Endothelial cell of umbilical vein (primary cell): ENCODE measurements around the gene MLYCD. TPM values are rescaled to one million over a fixed set of nuclear protein-coding genes. Genes with fewer than 3 reads are reported as not detected.

Experiments used
- BruUV-seq: library from RNA; stranded (reverse); fragments of 400-500 nt; replicated peaks from 2 replicates; lab custom pipeline; 2021; lab: Mats Ljungman, UMichigan
- CTCF ChIA-PET: fragments of 300-600, 350-600 bp; sonication (Branson Sonifier 250); formaldehyde crosslinking; loops from one replicate; lab custom pipeline; 2021; ENCODE audit warnings: antibody characterized with exemption, inconsistent platforms; lab: Charles Lee
- POLR2A ChIA-PET: fragments of 300-600, 350-600 bp; sonication (Branson Sonifier 250); formaldehyde crosslinking; loops from one replicate; lab custom pipeline; 2021; ENCODE audit warnings: antibody characterized with exemption, inconsistent platforms; lab: Charles Lee
- DNase-seq: peaks from one replicate; pipeline ENCODE4 v3.0.0-alpha.2; 2011; ENCODE audit warnings: low read depth, low spot score
- FAIRE-seq: peaks from 2 replicates; lab custom pipeline; 2011; peaks lifted over from hg19 to GRCh38; lab: Jason Lieb, UNC
- H2AFZ ChIP-seq: 2 replicates; pipeline ENCODE4 v1.6.0; 2012; ENCODE audit warnings: low read depth, low read length, control low read depth, inconsistent platforms
- H3K27ac ChIP-seq: 2 replicates; pipeline ENCODE4 v1.5.1; 2011; ENCODE audit warnings: low read depth, mild to moderate bottlenecking, control low read depth, low read length, moderate library complexity; ENCODE audit not compliant: insufficient read depth
- H3K27me3 ChIP-seq, 2 experiments: 2 replicates each; pipeline versions ENCODE4 v1.6.0 to v1.6.1; 2011; ENCODE audit warnings: low read length in 2 of 2, mixed read lengths in 1 of 2; ENCODE audit not compliant: control insufficient read depth in 2 of 2, insufficient read depth in 2 of 2
- H3K36me3 ChIP-seq, 2 experiments: 2 replicates in 1 of 2; 3 replicates in 1 of 2; pipeline ENCODE4 v1.5.1; 2011; ENCODE audit warnings: low read length in 2 of 2, mild to moderate bottlenecking in 1 of 2, moderate library complexity in 1 of 2; ENCODE audit not compliant: control insufficient read depth in 2 of 2, insufficient read depth in 2 of 2; ENCODE audit errors: extremely low read depth in 1 of 2
- H3K4me1 ChIP-seq: 3 replicates; pipeline ENCODE4 v1.5.1; 2011; ENCODE audit warnings: mild to moderate bottlenecking, low read length; ENCODE audit not compliant: control insufficient read depth, insufficient read depth; ENCODE audit errors: extremely low read depth
- H3K4me2 ChIP-seq: 2 replicates; pipeline ENCODE4 v1.6.1; 2011; ENCODE audit warnings: low read length, control low read depth, mixed read lengths; ENCODE audit not compliant: insufficient read depth
- H3K4me3 ChIP-seq, 3 experiments: fragments of 200-600 bp in 1 of 3; sonication (generic), shearing (Covaris generic) in 1 of 3; replicated peaks in 1 of 3; 2 replicates each; pipeline ENCODE4 v1.5.1; 2011 to 2016; ENCODE audit warnings: control low read depth in 3 of 3, low read length in 3 of 3, mild to moderate bottlenecking in 2 of 3, inconsistent platforms in 1 of 3, low read depth in 1 of 3, moderate library complexity in 1 of 3; ENCODE audit not compliant: insufficient read depth in 1 of 3
- H3K79me2 ChIP-seq: 2 replicates; pipeline ENCODE4 v1.6.0; 2012; ENCODE audit warnings: low read length, inconsistent platforms; ENCODE audit not compliant: control insufficient read depth, insufficient read depth
- H3K9ac ChIP-seq: replicated peaks from 2 replicates; pipeline ENCODE3; 2011; ENCODE audit warnings: low read length, control low read depth; ENCODE audit not compliant: insufficient read depth; ENCODE audit errors: extremely low read depth
- H3K9me1 ChIP-seq: replicated peaks from 3 replicates; pipeline ENCODE4 v1.6.0; 2011; ENCODE audit warnings: mild to moderate bottlenecking, low read length; ENCODE audit not compliant: control insufficient read depth, insufficient read depth; ENCODE audit errors: extremely low read depth
- H3K9me3 ChIP-seq: replicated peaks from 2 replicates; pipeline ENCODE4 v1.5.1; 2012; ENCODE audit warnings: low read length, inconsistent platforms; ENCODE audit not compliant: control insufficient read depth, insufficient read depth
- H4K20me1 ChIP-seq: replicated peaks from 2 replicates; pipeline ENCODE3; 2011; ENCODE audit warnings: mild to moderate bottlenecking, low read length; ENCODE audit not compliant: control insufficient read depth, insufficient read depth; ENCODE audit errors: extremely low read depth
- EZH2 ChIP-seq: IDR thresholded peaks from 2 replicates; pipeline ENCODE4 v1.6.1; 2012; ENCODE audit warnings: borderline replicate concordance, low read depth, mild to moderate bottlenecking, moderate library complexity, low read length, inconsistent platforms; ENCODE audit not compliant: severe bottlenecking
- FOS ChIP-seq: IDR thresholded peaks from 2 replicates; pipeline ENCODE4 v1.6.1; 2011; ENCODE audit warnings: mild to moderate bottlenecking, low read length, moderate library complexity, borderline replicate concordance; ENCODE audit not compliant: insufficient read depth
- GATA2 ChIP-seq: IDR thresholded peaks from 2 replicates; pipeline ENCODE4 v1.7.0; 2011; ENCODE audit warnings: low read depth, mild to moderate bottlenecking, moderate library complexity, mixed read lengths, low read length; ENCODE audit not compliant: insufficient read length, insufficient read depth
- JUN ChIP-seq: IDR thresholded peaks from 2 replicates; pipeline ENCODE4 v1.6.1; 2011; ENCODE audit warnings: borderline replicate concordance, low read depth; ENCODE audit not compliant: insufficient read length, insufficient read depth
- MYC ChIP-seq: IDR thresholded peaks from one replicate; pipeline ENCODE4 v1.6.1; 2011; ENCODE audit warnings: mild to moderate bottlenecking, low read depth, low read length
- POLR2A ChIP-seq: IDR thresholded peaks from 2 replicates; pipeline ENCODE4 v1.6.1; 2012; ENCODE audit warnings: low read depth, mild to moderate bottlenecking, control low read depth, low read length
- POLR2AphosphoS5 ChIP-seq: IDR thresholded peaks from 2 replicates; pipeline ENCODE4 v1.6.1; 2012; ENCODE audit warnings: low read depth, mild to moderate bottlenecking, control low read depth, low read length, moderate library complexity; ENCODE audit not compliant: insufficient read depth
- dilution Hi-C: fragments of 300-500 bp; cut with MboI; formaldehyde crosslinking; loops from one replicate; pipeline ENCODE4 v1.15.0; 2019; ENCODE audit warnings: low sequenced_read_pairs; ENCODE audit not compliant: extremely low pct_ligation_motif_present
- intact Hi-C: fragments of 100-400 bp; cut with micrococcal nuclease; formaldehyde crosslinking; loops from one replicate; pipeline ENCODE4 v1.10.0; 2022
- polyA plus RNA-seq, 4 experiments: library from polyadenylated mRNA; depleted of rRNA in 3 of 4; stranded (reverse) in 3 of 4; unstranded in 1 of 4; fragments of >200 nt; gene quantifications; 2 replicates each; pipeline versions ENCODE4 v1.2.1 to v1.2.3, GENCODE V29; 2011 to 2012; ENCODE audit warnings: missing spikeins in 1 of 4
- total RNA-seq: library from RNA; stranded (reverse); gene quantifications from 2 replicates; pipeline ENCODE4 v1.2.3, GENCODE V29; 2021
- TF ChIP-seq, protein P1 (sequence below), 2 donors: IDR thresholded peaks; 1 replicate in 1 of 2; 2 replicates in 1 of 2; pipeline ENCODE4 v1.5.1; 2011; ENCODE audit warnings: low read length in 2 of 2, mild to moderate bottlenecking in 2 of 2, moderate library complexity in 2 of 2, control low read depth in 1 of 2, inconsistent platforms in 1 of 2, low read depth in 1 of 2; ENCODE audit not compliant: insufficient read depth in 1 of 2; ENCODE audit errors: extremely low read depth in 1 of 2
- TF ChIP-seq, protein P2 (sequence below): IDR thresholded peaks from 2 replicates; pipeline ENCODE4 v1.6.1; 2011; ENCODE audit not compliant: insufficient read depth, insufficient read length

Gene MLYCD
- total and polyA plus RNA-seq, 2 donors (not counting 3 experiments of a cell fraction or from before 2014, with no cell fraction given) = 2.0 to 3.4 TPM

DNA sequence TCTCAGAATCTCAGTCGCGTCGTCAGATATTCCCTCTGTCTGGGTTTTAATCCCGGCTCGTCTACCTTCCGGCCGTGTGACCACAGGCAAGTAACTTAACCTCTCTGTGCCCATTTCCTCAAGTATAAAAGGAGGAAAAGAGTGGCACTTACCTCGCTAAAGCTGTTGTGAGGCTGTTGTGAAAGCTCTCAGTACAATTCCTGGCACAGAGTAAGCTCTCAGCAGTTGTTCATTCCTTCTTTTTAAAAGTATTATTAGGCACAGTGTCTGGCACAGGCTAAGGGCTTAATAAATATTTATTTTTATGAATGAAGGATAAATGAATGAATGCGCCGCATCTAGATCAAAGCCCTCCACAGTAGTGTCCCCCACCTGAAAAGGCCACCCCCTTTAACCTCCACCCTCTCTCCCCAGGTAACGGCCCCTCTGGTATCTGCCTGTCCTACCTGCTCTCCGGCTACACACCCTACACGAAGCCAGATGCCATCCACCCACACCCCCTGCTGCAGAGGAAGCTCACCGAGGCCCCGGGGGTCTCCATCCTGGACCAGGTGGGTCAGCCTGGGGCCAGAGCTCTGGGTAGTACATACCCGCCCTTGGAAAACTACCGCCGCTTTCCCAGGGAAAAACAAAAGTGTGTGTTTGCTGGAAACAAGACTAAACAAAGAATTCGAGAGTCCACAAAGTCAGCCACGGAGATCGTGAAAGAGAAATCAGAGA is 60.1 kb downstream of the MLYCD start:
- Histone ChIP-seq H3K4me2 (no peak overlapping the region), H3K9me1 (no peaks in the 10 kb centered on the region), H3K79me2 (peaks cover 2% of the 10 kb centered on the region), H3K4me3 (no peak overlapping the region), H3K9ac (no peak overlapping the region), H3K4me1 (peaks cover 9% of the 10 kb centered on the region), H3K27ac (no peak overlapping the region), H3K9me3 (no peaks in the 10 kb centered on the region), H3K36me3 (peaks cover 4 to 6% of the 10 kb centered on the region in 2 experiments), H3K27me3 (no peaks in the 10 kb centered on the region), H4K20me1 (no peaks in the 10 kb centered on the region), H2AFZ (no peak overlapping the region)
- TF ChIP-seq, protein P1, sequence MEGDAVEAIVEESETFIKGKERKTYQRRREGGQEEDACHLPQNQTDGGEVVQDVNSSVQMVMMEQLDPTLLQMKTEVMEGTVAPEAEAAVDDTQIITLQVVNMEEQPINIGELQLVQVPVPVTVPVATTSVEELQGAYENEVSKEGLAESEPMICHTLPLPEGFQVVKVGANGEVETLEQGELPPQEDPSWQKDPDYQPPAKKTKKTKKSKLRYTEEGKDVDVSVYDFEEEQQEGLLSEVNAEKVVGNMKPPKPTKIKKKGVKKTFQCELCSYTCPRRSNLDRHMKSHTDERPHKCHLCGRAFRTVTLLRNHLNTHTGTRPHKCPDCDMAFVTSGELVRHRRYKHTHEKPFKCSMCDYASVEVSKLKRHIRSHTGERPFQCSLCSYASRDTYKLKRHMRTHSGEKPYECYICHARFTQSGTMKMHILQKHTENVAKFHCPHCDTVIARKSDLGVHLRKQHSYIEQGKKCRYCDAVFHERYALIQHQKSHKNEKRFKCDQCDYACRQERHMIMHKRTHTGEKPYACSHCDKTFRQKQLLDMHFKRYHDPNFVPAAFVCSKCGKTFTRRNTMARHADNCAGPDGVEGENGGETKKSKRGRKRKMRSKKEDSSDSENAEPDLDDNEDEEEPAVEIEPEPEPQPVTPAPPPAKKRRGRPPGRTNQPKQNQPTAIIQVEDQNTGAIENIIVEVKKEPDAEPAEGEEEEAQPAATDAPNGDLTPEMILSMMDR (IDR thresholded peaks at IDR 0.05; ENCODE audit: extremely low read depth in 1 of 2, insufficient read depth in 1 of 2, low read depth in 1 of 2, low read length in 2 of 2) = no peak
- TF ChIP-seq, protein P2, sequence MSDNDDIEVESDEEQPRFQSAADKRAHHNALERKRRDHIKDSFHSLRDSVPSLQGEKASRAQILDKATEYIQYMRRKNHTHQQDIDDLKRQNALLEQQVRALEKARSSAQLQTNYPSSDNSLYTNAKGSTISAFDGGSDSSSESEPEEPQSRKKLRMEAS = no peak
- TF ChIP-seq FOS (no peak), JUN (no peak), POLR2AphosphoS5 (no peak), POLR2A (no peak), EZH2 (no peak), GATA2 (no peak), MYC (no peak)
- CTCF ChIA-PET = interaction anchor here (0.9 kb wide), 1 partner anchor 107 kb away, joined by 3 read pairs; no protein-coding TSS in a partner anchor
- intact Hi-C loops (loop anchor here (5.0 to 10.0 kb wide), 2 partner anchors 83 to 346 kb away; partner anchors contain the start of gene SLC38A8), dilution Hi-C loops (no loop called here)
- no peak for FAIRE-seq
- POLR2A ChIA-PET = no interaction called here
- DNase-seq = no peak
- no TSS peak for BruUV-seq
